CD4-positive, alpha-beta T cell (primary cell): ENCODE data around the gene PRDM16. TPM values are rescaled to one million over a fixed set of nuclear protein-coding genes. Genes with fewer than 3 reads are reported as not detected.

Experiments
- ATAC-seq: fragments of 200-7000 bp; cut with Tn5 transposase; one replicate; pipeline ENCODE4 v1.10.0; 2022; ENCODE audit warnings: mild to moderate bottlenecking; ENCODE audit not compliant: poor library complexity
- CTCF ChIA-PET: fragments of 350-600 bp; sonication (Branson Sonifier 250); formaldehyde crosslinking; loops from one replicate; lab custom pipeline; 2021; ENCODE audit warnings: antibody characterized with exemption, inconsistent platforms; lab: Charles Lee
- POLR2A ChIA-PET: fragments of 350-600 bp; sonication (Branson Sonifier 250); formaldehyde crosslinking; loops from one replicate; lab custom pipeline; 2021; ENCODE audit warnings: antibody characterized with exemption, inconsistent platforms; lab: Charles Lee
- DNase-seq, 14 experiments: peaks; one replicate each; pipeline ENCODE4 v3.0.0-alpha.2; 2013 to 2020; ENCODE audit warnings: mixed read lengths in 2 of 14
- H3K27ac ChIP-seq, 2 donors: one replicate each; pipeline versions ENCODE4 v1.5.1 to v1.7.0; 2013; ENCODE audit warnings: low read length in 2 of 2, low read depth in 1 of 2, mild to moderate bottlenecking in 1 of 2
- H3K27me3 ChIP-seq, 2 experiments: 1 replicate in 1 of 2; 2 replicates in 1 of 2; pipeline versions ENCODE4 v1.6.1 to v1.7.0; 2013; ENCODE audit warnings: low read length in 2 of 2, control low read depth in 1 of 2, mild to moderate bottlenecking in 1 of 2, moderate library complexity in 1 of 2; ENCODE audit not compliant: insufficient read depth in 2 of 2, control insufficient read depth in 1 of 2
- H3K36me3 ChIP-seq: one replicate; pipeline ENCODE4 v1.6.1; 2013; ENCODE audit warnings: low read length, control low read depth; ENCODE audit not compliant: insufficient read depth
- H3K4me1 ChIP-seq: one replicate; pipeline ENCODE4 v1.6.1; 2013; ENCODE audit warnings: low read length, control low read depth; ENCODE audit not compliant: insufficient read depth
- H3K4me3 ChIP-seq: one replicate; pipeline ENCODE4 v1.5.1; 2013; ENCODE audit warnings: mild to moderate bottlenecking, low read length, moderate library complexity
- H3K9me3 ChIP-seq, 2 experiments: 1 replicate in 1 of 2; 2 replicates in 1 of 2; pipeline versions ENCODE4 v1.6.1 to v1.7.0; 2013; ENCODE audit warnings: low read length in 2 of 2, mild to moderate bottlenecking in 2 of 2, control low read depth in 1 of 2, moderate library complexity in 1 of 2; ENCODE audit not compliant: control insufficient read depth in 1 of 2, insufficient read depth in 1 of 2
- H3K27ac Mint-ChIP-seq: one replicate; pipeline ENCODE4 v1.8.0; 2020; ENCODE audit warnings: mixed read lengths
- H3K27me3 Mint-ChIP-seq: one replicate; pipeline ENCODE4 v1.8.0; 2021; ENCODE audit warnings: mixed read lengths
- H3K36me3 Mint-ChIP-seq: one replicate; pipeline ENCODE4 v1.8.0; 2021; ENCODE audit warnings: low read depth, mixed read lengths
- H3K4me1 Mint-ChIP-seq: one replicate; pipeline ENCODE4 v1.8.0; 2021; ENCODE audit warnings: low read depth, mixed read lengths
- H3K4me3 Mint-ChIP-seq: one replicate; pipeline ENCODE4 v1.8.0; 2020; ENCODE audit warnings: mild to moderate bottlenecking, mixed read lengths
- H3K9me3 Mint-ChIP-seq: one replicate; pipeline ENCODE4 v1.8.0; 2020; ENCODE audit warnings: mixed read lengths
- intact Hi-C, 2 experiments: fragments of 100-400 bp; cut with DNase I in 1 of 2; cut with micrococcal nuclease in 1 of 2; formaldehyde crosslinking; loops; one replicate each; pipeline versions ENCODE4 v1.15.1 to v1.9.0; 2023 to 2025; cut with DNase I, micrococcal nuclease
- total RNA-seq, 174 experiments: library from RNA in 2 of 174; stranded (reverse) in 2 of 174; gene quantifications; one replicate each; pipeline ENCODE4 v1.2.3 and lab custom pipeline; 2021 to 2026
- TF ChIP-seq, protein P1 (sequence below): fragments of 200-600 bp; IDR thresholded peaks from one replicate; pipeline ENCODE4 v1.8.0; 2022; ENCODE audit warnings: antibody characterized with exemption, mild to moderate bottlenecking

PRDM16 gene
- total RNA-seq, 2 experiments from 2014 or later: not detected

DNA sequence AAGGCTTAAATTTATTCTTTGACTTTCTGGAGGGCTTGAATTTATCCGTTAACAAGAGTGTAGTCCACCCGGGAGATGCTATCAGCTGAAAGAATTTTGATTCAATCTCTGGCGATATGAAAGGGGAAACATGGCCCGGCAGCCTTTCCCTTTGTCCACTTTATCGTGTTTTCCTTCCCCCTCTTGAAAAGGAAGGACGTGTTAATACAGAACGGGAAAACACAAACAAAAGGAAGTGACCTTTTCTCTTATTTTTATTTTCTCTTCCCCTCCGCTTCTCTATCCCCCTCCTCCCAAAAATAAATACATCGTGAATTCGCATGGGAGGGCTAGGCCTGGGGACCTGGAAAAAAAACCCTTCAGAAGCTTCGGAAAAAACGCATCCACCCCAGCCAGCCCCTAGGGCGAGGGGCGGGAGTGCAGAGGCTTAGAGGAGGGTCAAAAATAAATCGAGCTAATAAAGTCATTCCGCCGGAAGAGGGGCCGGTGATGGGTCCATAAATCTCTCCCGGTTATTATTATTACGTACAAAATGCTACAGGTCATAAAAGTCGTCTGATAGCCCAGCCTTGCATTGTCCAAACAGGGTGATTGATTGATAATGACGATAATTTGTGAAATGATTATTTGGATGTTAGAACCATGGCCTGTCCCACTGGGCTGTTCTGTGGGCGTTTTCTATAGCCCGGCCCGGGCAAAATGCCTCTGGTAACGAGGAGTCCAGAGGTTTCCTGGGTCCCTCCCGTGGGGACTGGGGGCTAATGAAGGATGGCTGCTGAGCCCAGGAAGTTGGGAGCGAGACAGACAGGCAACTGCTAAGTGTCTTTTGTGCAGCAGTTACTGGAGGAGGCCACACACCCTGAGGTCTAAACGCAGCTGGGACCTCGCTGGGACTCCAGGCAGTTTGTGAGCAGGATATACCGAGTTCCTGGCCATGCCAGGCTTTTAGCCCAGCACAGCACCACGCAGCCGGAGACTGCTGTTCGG is 179.4 kb downstream of the PRDM16 start:
- Mint-ChIP-seq H3K4me3 (no peak overlapping the region), H3K9me3 (no peaks in the 10 kb centered on the region), H3K27me3 (peaks cover 11% of the 10 kb centered on the region), H3K27ac (no peak overlapping the region), H3K4me1 (no peaks in the 10 kb centered on the region), H3K36me3 (no peaks in the 10 kb centered on the region)
- H3K27me3 ChIP-seq: peaks cover 0 to 8% of the 10 kb centered on the region in 2 experiments
- CTCF ChIA-PET: no interaction called here
- no peaks in the 10 kb centered on the region for H3K36me3 ChIP-seq
- DNase-seq (no peak), ATAC-seq (no peak)
- no peaks in the 10 kb centered on the region for H3K4me1 ChIP-seq
- intact Hi-C loops: no loop called here
- TF ChIP-seq, protein P1, sequence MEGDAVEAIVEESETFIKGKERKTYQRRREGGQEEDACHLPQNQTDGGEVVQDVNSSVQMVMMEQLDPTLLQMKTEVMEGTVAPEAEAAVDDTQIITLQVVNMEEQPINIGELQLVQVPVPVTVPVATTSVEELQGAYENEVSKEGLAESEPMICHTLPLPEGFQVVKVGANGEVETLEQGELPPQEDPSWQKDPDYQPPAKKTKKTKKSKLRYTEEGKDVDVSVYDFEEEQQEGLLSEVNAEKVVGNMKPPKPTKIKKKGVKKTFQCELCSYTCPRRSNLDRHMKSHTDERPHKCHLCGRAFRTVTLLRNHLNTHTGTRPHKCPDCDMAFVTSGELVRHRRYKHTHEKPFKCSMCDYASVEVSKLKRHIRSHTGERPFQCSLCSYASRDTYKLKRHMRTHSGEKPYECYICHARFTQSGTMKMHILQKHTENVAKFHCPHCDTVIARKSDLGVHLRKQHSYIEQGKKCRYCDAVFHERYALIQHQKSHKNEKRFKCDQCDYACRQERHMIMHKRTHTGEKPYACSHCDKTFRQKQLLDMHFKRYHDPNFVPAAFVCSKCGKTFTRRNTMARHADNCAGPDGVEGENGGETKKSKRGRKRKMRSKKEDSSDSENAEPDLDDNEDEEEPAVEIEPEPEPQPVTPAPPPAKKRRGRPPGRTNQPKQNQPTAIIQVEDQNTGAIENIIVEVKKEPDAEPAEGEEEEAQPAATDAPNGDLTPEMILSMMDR: no peak
- no peak overlapping the region for H3K4me3 ChIP-seq
- no peak overlapping the region for H3K27ac ChIP-seq
- H3K9me3 ChIP-seq: peaks cover 0 to 16% of the 10 kb centered on the region in 2 experiments
- POLR2A ChIA-PET: no interaction called here

DNA sequence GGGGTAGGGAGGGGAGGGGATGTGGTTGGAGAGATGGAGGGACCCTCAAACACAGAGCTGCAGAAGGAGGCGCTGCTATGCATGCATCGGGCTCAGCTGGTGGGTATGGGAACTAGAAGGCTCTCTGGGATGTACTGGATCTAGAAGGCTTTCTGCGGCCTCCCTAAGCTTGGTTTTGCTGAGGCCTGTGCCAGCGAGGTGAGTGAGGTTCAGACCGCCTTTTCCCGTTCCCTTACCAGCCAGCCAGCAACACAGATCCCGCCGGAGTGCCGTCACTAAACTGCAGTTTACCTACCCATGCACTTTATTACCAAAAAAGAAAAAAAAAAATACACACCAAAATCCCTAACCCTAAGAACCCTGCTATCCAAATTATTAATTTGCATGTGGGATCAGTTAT is 180.2 kb downstream of the PRDM16 start:
- peaks cover 0 to 8% of the 10 kb centered on the region in 2 experiments for H3K27me3 ChIP-seq
- Mint-ChIP-seq H3K4me1 (no peaks in the 10 kb centered on the region), H3K4me3 (no peak overlapping the region), H3K36me3 (no peaks in the 10 kb centered on the region), H3K9me3 (no peaks in the 10 kb centered on the region), H3K27me3 (peaks cover 11% of the 10 kb centered on the region), H3K27ac (no peak overlapping the region)
- peaks cover 0 to 16% of the 10 kb centered on the region in 2 experiments for H3K9me3 ChIP-seq
- H3K27ac ChIP-seq: no peak overlapping the region
- ATAC-seq (no peak), DNase-seq (no peak)
- intact Hi-C loops: no loop called here
- CTCF ChIA-PET: no interaction called here
- TF ChIP-seq, protein P1: no peak
- POLR2A ChIA-PET: no interaction called here
- H3K4me3 ChIP-seq: no peak overlapping the region
- H3K4me1 ChIP-seq: no peaks in the 10 kb centered on the region
- H3K36me3 ChIP-seq: no peaks in the 10 kb centered on the region

DNA sequence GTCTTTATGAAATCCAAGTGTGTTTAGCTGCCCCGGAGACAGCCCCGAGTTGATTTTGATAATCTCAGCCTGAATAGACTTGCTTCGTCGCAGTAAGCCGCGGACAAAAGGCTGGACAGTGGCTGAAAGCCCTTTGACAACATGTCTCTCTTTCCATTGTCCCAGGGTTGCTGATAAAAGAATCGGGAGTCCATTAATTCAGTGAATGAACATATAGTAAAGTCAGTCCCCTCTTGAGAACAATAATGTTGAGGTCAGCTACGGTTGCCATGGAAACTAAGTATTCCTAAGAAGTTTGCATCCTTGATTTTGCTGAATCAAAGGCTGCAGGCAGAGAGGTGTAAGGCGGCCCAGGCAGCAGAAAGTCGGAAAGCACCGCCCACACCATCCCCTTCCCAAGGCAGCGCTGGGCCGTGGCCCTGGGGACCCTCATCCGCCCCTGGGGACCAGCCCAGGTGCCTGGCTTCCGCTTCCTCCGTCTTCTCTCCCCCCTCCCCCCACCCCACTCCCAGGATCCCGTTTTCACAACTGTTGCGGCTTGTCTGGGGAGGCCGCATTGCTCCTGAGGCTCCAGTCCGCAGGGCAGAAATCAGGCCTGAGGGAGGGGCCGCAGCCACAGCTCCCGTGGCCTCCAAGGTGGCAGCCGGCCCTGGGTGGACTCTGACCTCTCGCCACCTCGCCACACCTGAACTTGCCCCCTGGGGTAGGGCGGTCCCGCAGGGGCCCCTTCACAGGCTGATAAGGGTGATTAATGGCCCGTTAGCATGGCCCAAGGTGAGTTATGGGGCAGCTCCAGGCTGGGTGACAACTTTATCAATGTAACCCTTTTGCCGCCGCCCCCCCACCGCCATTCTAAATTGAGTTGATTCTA is 180.9 kb downstream of the PRDM16 start:
- H3K4me3 ChIP-seq: no peak overlapping the region
- peaks cover 0 to 8% of the 10 kb centered on the region in 2 experiments for H3K27me3 ChIP-seq
- Mint-ChIP-seq H3K4me1 (no peaks in the 10 kb centered on the region), H3K4me3 (no peak overlapping the region), H3K27ac (no peak overlapping the region), H3K9me3 (no peaks in the 10 kb centered on the region), H3K36me3 (no peaks in the 10 kb centered on the region), H3K27me3 (peaks cover 11% of the 10 kb centered on the region)
- H3K36me3 ChIP-seq: no peaks in the 10 kb centered on the region
- TF ChIP-seq, protein P1: no peak
- no peak overlapping the region for H3K27ac ChIP-seq
- H3K9me3 ChIP-seq: peaks cover 0 to 16% of the 10 kb centered on the region in 2 experiments
- intact Hi-C loops: no loop called here
- no peak for DNase-seq
- CTCF ChIA-PET: no interaction called here
- ATAC-seq: no peak
- no peaks in the 10 kb centered on the region for H3K4me1 ChIP-seq
- POLR2A ChIA-PET: no interaction called here
